OCI-LY3 (cell line): ENCODE results near the gene STKLD1.
A peak's percentile ranks its signal among the peaks of the same experiment; 100 is the strongest.
"Not testable (repeated sequence)": the region's sequence is repeated elsewhere in the genome, so short reads cannot be mapped to it uniquely, and the experiment has no call there.

Source experiments
- H2AFZ ChIP-seq: fragments of 200-600, 300-600 bp; shearing (Covaris generic); 2 replicates; pipeline ENCODE4 v1.6.0; 2014; ENCODE audit warnings: antibody characterized with exemption, low read depth, low read length
- H3K27ac ChIP-seq: fragments of 200-600, 300-600 bp; sonication (generic); 2 replicates; pipeline ENCODE4 v1.5.1; 2014; ENCODE audit warnings: mild to moderate bottlenecking, low read length, moderate library complexity, mixed read lengths
- H3K27me3 ChIP-seq: fragments of 200-600, 300-600 bp; sonication (generic); 2 replicates; pipeline ENCODE4 v1.6.1; 2014; ENCODE audit warnings: low read depth, low read length, mixed read lengths
- H3K36me3 ChIP-seq: fragments of 200-600, 300-600 bp; sonication (generic); replicated peaks from 2 replicates; pipeline ENCODE3; 2014; ENCODE audit warnings: low read depth, low read length, mixed read lengths
- H3K4me1 ChIP-seq: fragments of 300-600, 200-600 bp; sonication (generic); 2 replicates; pipeline ENCODE4 v1.6.1; 2014; ENCODE audit warnings: low read length, mixed read lengths
- H3K4me2 ChIP-seq: fragments of 200-600, 300-600 bp; sonication (generic); 2 replicates; pipeline ENCODE4 v1.6.1; 2014; ENCODE audit warnings: low read length, mixed read lengths
- H3K4me3 ChIP-seq: fragments of 300-600, 200-600 bp; sonication (generic); 2 replicates; pipeline ENCODE4 v1.5.1; 2014; ENCODE audit warnings: antibody characterized with exemption, mild to moderate bottlenecking, low read length, moderate library complexity
- H3K79me2 ChIP-seq: fragments of 300-600, 200-600 bp; shearing (Covaris generic); 2 replicates; pipeline ENCODE4 v1.6.1; 2014; ENCODE audit warnings: mild to moderate bottlenecking, low read length, mixed read lengths
- H3K9ac ChIP-seq: fragments of 300-600, 200-600 bp; shearing (Covaris generic); 2 replicates; pipeline ENCODE4 v1.6.0; 2014; ENCODE audit warnings: mild to moderate bottlenecking, low read length, moderate library complexity
- H3K9me3 ChIP-seq: fragments of 200-600, 300-600 bp; shearing (Covaris generic); 2 replicates; pipeline ENCODE4 v1.6.1; 2014; ENCODE audit warnings: low read length, mixed read lengths; ENCODE audit not compliant: insufficient read depth
- H4K20me1 ChIP-seq: fragments of 200-600, 300-600 bp; sonication (generic); 2 replicates; pipeline ENCODE4 v1.6.1; 2016; ENCODE audit warnings: low read length, mixed read lengths; ENCODE audit not compliant: insufficient read depth
- EZH2phosphoT487 ChIP-seq: fragments of 200-600 bp; shearing (Covaris generic); IDR thresholded peaks from 2 replicates; pipeline ENCODE4 v1.6.1; 2018; ENCODE audit warnings: antibody characterized with exemption, mixed run types, low read depth
- TF ChIP-seq, protein P1 (sequence below): fragments of 200-600, 300-600 bp; sonication (generic); IDR thresholded peaks from 2 replicates; pipeline ENCODE4 v1.5.1; 2014; ENCODE audit warnings: antibody characterized with exemption, low read length, low read depth

Gene STKLD1

DNA sequence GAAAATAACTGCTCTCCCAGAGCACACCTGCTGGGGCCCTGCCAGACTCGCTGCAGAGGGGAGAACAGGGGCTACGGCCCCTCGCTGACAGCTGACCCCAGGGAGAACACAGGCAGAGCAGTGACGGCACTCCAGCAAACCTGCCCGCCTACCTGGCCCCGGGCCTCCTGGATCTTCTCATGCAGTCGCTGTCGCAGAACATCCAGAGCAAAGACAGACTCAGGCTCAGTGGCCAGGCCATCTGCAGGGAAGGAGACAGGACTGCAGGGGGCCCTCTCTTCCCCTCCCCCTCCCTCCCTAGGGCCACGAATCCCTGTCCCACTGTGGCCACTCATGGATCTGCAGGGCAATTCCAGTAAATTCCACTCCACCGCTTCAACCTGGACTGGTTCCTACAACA lies 42.6 kb upstream of the STKLD1 start:
- no peak overlapping the region for H2AFZ ChIP-seq
- no peak overlapping the region for H3K4me3 ChIP-seq
- H3K36me3 ChIP-seq = peaks cover 44% of the 10 kb centered on the region
- H3K9ac ChIP-seq = no peak overlapping the region
- H4K20me1 ChIP-seq = peaks cover 6% of the 10 kb centered on the region; the same call in 1 of the 2 replicates
- no peaks in the 10 kb centered on the region for H3K9me3 ChIP-seq
- no peak overlapping the region for H3K27ac ChIP-seq
- no peaks in the 10 kb centered on the region for H3K27me3 ChIP-seq
- TF ChIP-seq, protein P1, sequence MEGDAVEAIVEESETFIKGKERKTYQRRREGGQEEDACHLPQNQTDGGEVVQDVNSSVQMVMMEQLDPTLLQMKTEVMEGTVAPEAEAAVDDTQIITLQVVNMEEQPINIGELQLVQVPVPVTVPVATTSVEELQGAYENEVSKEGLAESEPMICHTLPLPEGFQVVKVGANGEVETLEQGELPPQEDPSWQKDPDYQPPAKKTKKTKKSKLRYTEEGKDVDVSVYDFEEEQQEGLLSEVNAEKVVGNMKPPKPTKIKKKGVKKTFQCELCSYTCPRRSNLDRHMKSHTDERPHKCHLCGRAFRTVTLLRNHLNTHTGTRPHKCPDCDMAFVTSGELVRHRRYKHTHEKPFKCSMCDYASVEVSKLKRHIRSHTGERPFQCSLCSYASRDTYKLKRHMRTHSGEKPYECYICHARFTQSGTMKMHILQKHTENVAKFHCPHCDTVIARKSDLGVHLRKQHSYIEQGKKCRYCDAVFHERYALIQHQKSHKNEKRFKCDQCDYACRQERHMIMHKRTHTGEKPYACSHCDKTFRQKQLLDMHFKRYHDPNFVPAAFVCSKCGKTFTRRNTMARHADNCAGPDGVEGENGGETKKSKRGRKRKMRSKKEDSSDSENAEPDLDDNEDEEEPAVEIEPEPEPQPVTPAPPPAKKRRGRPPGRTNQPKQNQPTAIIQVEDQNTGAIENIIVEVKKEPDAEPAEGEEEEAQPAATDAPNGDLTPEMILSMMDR = no peak
- TF ChIP-seq EZH2phosphoT487 = no peak
- no peak overlapping the region for H3K4me2 ChIP-seq
- H3K79me2 ChIP-seq = peaks cover 30% of the 10 kb centered on the region
- H3K4me1 ChIP-seq = peaks cover 15% of the 10 kb centered on the region

DNA sequence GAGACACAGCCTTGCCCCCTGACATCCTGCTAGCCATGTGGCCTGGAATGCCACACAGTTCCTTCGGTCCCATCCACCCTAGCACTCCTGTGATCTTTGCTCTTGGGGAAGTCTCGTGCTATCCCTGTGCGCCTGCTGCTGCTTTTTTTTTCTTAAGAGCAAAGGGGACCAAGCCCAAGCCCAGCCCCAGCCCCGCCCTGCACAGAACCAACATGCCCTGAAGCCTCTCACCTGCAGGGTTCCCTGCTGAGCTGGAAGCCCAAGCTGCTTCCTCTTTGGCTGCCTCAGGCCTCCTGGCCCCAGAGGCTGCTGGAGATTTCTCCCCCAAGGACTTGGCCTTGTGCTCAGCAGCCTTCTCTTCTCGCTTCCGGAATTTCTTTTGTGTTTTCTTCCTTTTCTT lies 42.0 kb upstream of the STKLD1 start:
- H3K9ac ChIP-seq = no peak overlapping the region
- H3K9me3 ChIP-seq = no peaks in the 10 kb centered on the region
- no peak overlapping the region for H3K4me2 ChIP-seq
- H3K27ac ChIP-seq = no peak overlapping the region
- no peak for TF ChIP-seq EZH2phosphoT487
- TF ChIP-seq, protein P1 = no peak
- H3K4me3 ChIP-seq = no peak overlapping the region
- no peaks in the 10 kb centered on the region for H3K27me3 ChIP-seq
- peaks cover 30% of the 10 kb centered on the region for H3K79me2 ChIP-seq
- peaks cover 15% of the 10 kb centered on the region for H3K4me1 ChIP-seq
- H2AFZ ChIP-seq = no peak overlapping the region
- peaks cover 44% of the 10 kb centered on the region for H3K36me3 ChIP-seq
- H4K20me1 ChIP-seq = peaks cover 6% of the 10 kb centered on the region; the same call in 1 of the 2 replicates

DNA sequence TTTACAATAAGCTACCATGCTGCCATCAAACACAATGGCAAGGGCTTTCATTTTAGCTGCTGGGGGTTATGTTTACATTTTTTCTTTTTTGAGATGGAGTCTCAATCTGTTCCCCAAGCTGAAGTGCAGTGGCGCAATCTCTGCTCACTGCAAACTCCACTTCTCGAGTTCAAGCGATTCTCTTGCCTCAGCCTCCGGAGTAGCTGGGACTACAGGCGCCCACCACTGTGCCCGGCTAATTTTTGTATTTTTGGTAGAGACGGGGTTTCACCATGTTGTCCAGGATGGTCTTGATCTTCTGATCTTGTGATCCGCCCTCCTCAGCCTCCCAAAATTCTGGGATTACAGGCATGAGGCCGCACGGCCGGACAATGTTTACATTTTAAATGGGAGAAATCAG lies 41.3 kb upstream of the STKLD1 start:
- H4K20me1 ChIP-seq, H3K27me3 ChIP-seq: not testable (repeated sequence)

DNA sequence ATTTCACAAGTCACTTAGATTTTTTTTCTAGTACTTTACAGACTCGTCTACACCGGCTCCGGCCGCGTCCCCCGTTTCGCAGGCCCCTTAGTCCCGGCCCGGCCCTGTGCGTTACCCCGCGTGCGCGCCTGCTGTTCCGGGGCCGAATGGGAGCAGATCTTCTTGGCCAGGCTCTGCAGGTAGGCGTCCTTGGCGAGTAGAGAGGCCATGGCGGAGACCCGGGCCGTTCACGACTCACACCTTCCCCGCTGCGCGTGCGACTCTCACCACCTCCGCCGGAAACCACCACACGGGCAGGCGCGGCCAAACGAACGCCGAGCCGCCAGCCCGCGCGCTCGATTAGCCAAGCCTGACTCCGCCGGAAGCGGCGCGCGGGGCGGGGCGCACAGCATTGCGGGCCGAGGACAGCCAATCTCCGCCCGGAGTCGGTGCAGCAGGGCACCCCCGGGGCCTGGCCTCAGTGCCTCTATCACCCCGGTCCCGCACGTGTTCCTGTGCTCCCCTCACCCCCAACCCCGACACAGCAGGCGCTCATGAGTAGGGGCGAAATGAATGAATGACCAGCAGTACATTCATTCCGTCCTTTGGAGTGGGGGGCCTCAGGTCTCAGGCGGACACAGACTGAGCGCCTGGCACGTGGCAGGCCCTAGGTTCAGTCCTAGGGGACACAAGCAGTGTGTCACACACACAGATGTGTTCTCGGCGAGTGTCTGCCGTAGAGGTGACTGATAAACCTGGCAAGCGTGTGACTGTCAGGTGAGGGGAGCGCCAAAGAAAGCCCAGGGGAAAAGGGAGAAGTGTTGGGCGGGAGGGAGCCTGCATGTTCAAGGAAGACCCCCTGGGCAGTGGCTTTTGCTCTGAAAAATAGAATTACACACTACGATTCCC lies 40.0 kb upstream of the STKLD1 start, which contains the start of gene SURF6:
Gene SURF6, minus strand, starts transcription at position 265 of the 888 bp plus-strand sequence. Its CDS starts 56 bp downstream, at position 209.
- Histone ChIP-seq H3K9ac (peak within 1 kb of the TSS; percentile 89), H3K27me3 (no peaks in the 10 kb centered on the region), H3K9me3 (no peaks in the 10 kb centered on the region), H2AFZ (peak within 1 kb of the TSS; percentile 71; the same call in 1 of the 2 replicates), H3K4me2 (peak within 1 kb of the TSS; percentile 84), H3K79me2 (peaks cover 30% of the 10 kb centered on the region), H3K4me3 (peak within 1 kb of the TSS; percentile 96), H4K20me1 (peaks cover under 1% of the 10 kb centered on the region; the same call in 1 of the 2 replicates), H3K27ac (peak within 1 kb of the TSS; percentile 69), H3K4me1 (peaks cover 15% of the 10 kb centered on the region), H3K36me3 (peaks cover 46% of the 10 kb centered on the region)
- no peak for TF ChIP-seq EZH2phosphoT487
- TF ChIP-seq, protein P1 = no peak

More for the DNA sequence above, 41.3 kb upstream of the STKLD1 start:
- Histone ChIP-seq H3K79me2 (peaks cover 30% of the 10 kb centered on the region), H3K36me3 (peaks cover 45% of the 10 kb centered on the region), H3K9ac (peak overlapping the region; percentile 89), H3K4me2 (peak overlapping the region; percentile 75), H3K4me3 (peak overlapping the region; percentile 96), H3K4me1 (peaks cover 15% of the 10 kb centered on the region)
- not testable (repeated sequence) for H2AFZ ChIP-seq, H3K9me3 ChIP-seq, H3K27ac ChIP-seq
